HG03575 (cell line): Measurements from ENCODE around the gene GRIN3B.

Source experiments
- ATAC-seq: cut with Tn5 transposase; IDR thresholded peaks from one replicate; pipeline ENCODE4 v1.9.1; 2021; ENCODE audit not compliant: unreplicated experiment, insufficient number of reproducible peaks, low FRiP score; ENCODE audit errors: extremely low read depth

The GRIN3B gene

GRCh38 chr19:1050989-1051788 is 51.0 kb downstream of the GRIN3B start:
- ATAC-seq = no peak

DNA sequence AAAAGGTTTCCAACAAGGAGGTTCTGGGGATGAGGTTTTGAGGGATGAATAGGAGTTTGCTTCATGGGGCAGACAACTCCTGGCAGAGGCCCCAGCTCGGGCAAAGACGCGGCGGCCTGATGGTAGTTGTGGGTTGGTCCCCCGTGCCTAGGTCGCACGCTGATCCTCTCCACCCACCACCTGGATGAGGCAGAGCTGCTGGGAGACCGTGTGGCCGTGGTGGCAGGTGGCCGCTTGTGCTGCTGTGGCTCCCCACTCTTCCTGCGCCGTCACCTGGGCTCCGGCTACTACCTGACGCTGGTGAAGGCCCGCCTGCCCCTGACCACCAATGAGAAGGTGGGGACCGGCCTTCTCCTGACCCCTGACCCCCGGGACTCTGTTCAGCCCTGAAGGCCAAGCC is 51.6 kb downstream of the GRIN3B start:
- ATAC-seq = no peak

- no peak for ATAC-seq
These were observed 52.2 kb downstream of the GRIN3B start for GRCh38 chr19:1052349-1052975.

DNA sequence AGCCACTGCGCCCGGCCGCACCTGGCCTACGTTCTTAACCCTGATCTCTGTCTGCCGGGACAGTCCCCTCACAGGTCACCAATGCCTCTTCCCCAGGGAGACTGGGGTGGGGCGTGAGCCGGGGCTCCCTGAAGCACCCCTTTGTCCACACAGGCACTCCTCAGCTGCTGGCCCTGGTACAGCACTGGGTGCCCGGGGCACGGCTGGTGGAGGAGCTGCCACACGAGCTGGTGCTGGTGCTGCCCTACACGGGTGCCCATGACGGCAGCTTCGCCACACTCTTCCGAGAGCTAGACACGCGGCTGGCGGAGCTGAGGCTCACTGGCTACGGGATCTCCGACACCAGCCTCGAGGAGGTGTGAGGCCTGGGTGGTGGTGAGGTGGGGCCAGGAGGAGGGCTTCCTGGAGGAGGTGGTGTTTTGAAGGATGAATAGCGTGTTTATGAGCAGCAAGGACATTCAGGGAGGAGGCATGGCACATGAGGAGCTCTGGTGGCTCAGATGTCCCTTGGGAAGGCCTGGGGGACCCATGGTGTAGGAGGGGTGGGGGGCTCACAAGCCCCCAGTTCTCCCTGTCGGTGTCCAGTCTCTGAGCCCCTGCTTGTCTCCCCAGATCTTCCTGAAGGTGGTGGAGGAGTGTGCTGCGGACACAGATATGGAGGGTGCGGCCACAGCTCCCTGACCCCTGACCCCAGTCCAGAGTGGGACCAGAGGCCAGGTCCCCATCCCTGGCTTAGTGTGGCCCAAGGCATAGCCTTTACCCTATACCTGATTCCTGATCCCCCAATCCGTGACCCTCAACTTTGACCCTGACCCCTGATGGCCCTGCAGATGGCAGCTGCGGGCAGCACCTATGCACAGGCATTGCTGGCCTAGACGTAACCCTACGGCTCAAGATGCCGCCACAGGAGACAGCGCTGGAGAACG is 53.2 kb downstream of the GRIN3B start:
- ATAC-seq = no peak

- ATAC-seq = no peak
These were observed 54.1 kb downstream of the GRIN3B start for GRCh38 chr19:1054102-1055027.

DNA sequence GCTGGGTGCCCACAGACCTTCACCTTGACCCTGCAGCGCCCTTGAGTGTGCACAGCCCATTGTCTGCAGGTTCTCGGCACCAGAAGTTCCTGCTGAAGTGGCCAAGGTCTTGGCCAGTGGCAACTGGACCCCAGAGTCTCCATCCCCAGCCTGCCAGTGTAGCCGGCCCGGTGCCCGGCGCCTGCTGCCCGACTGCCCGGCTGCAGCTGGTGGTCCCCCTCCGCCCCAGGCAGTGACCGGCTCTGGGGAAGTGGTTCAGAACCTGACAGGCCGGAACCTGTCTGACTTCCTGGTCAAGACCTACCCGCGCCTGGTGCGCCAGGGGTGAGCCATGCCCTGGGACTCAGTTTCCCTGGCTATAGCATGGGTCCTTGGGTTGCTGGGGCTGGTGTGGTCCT is 54.8 kb downstream of the GRIN3B start:
- ATAC-seq = no peak

DNA sequence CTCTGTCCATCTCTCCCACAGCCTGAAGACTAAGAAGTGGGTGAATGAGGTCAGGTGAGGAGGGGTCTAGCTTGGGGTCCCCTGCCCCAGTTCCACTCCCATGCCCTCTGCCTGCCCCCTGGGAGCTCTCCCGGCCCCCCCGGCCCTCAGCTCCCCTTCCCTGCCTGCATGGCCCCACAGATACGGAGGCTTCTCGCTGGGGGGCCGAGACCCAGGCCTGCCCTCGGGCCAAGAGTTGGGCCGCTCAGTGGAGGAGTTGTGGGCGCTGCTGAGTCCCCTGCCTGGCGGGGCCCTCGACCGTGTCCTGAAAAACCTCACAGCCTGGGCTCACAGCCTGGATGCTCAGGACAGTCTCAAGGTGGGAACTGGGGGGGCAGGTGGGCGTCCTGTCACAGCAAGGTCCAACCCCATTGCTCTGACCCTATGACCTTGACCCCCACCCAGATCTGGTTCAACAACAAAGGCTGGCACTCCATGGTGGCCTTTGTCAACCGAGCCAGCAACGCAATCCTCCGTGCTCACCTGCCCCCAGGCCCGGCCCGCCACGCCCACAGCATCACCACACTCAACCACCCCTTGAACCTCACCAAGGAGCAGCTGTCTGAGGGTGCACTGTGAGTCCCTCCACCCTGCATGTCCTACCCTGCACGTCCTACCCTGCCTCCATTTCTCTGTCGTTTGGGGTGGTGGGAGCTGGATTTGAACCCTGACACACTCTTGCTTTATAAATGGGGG is 55.8 kb downstream of the GRIN3B start:
- no peak for ATAC-seq

- no peak for ATAC-seq
These were observed 57.1 kb downstream of the GRIN3B start for GRCh38 chr19:1057176-1057855.

DNA sequence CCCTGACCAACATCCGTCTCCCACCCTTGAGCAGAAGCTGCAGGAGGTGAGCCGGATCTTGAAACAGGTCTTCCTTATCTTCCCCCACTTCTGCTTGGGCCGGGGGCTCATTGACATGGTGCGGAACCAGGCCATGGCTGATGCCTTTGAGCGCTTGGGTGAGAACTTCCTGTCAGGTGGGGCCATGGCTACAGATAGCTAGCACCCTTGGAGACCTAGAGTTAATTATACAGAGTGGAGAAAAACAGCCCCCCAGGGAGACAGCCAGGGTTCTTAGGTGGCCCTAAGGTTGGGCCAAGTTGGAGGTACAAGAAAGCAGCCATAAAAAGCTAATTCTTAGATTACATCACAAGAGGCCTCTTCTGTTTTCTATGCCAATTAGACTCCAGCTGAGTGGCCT is 57.9 kb downstream of the GRIN3B start:
- no peak for ATAC-seq
